GM19372 (cell line): Measurements from ENCODE around the gene TCF12.
"Not testable (repeated sequence)": the region's sequence is repeated elsewhere in the genome, so short reads cannot be mapped to it uniquely, and the experiment has no call there.

Experiments used
- ATAC-seq: cut with Tn5 transposase; IDR thresholded peaks from one replicate; pipeline ENCODE4 v1.9.1; 2021; ENCODE audit warnings: mild to moderate bottlenecking, low read depth, moderate library complexity; ENCODE audit not compliant: unreplicated experiment

The TCF12 gene

GRCh38 chr15:57012556-57012955, 94.1 kb downstream of the TCF12 start:
- no peak for ATAC-seq

DNA sequence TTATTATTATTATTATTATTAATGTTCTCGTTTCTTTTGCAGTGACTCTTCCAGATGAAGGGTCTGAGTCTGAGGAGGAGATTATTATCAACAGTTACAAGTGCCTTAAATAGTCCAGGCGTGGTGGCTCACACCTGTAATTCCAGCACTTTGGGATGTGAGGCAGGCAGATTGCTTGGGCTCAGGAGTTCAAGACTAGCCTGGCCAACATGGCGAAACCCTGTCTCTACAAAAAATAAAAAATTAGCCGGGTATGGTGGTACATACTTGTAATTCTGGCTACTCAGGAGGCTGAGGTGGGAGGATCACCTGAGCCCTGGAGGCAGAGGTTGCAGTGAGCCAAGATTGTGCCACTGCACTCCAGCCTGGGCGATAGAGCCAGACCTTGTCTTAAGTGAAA, 96.5 kb downstream of the TCF12 start:
- ATAC-seq: not testable (repeated sequence)

GRCh38 chr15:57015360-57015759, 96.9 kb downstream of the TCF12 start:
- ATAC-seq: no peak

- ATAC-seq: no peak
Measured at GRCh38 chr15:57015897-57016296, 97.5 kb downstream of the TCF12 start.

- no peak for ATAC-seq
Measured at GRCh38 chr15:57017024-57017423, 98.6 kb downstream of the TCF12 start.

DNA sequence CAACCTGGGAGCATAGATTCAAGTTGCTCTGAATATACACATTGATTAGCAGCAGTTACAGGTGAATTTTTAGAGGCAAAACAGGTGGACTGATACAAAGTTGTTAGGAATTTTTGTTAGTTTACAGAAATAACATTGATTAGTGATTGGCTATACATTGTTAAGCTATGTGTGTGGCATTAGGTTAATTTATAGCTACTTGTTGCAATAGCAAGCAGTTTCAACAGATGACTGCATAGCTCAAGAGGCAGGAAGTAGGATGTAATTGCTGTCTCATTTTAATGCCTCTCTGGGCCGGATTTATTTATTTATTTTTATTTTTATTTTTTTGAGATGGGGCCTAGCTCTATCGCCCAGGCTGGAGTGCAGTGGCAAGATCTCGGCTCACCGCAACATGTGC, 99.7 kb downstream of the TCF12 start:
- ATAC-seq: no peak

- no peak for ATAC-seq
Measured at GRCh38 chr15:57019496-57020160, 101.2 kb downstream of the TCF12 start.

GRCh38 chr15:57025264-57025926, 107.0 kb downstream of the TCF12 start:
- no peak for ATAC-seq

GRCh38 chr15:57026016-57026592, 107.7 kb downstream of the TCF12 start:
- ATAC-seq: no peak

GRCh38 chr15:57027596-57027995, 109.2 kb downstream of the TCF12 start:
- ATAC-seq: no peak

DNA sequence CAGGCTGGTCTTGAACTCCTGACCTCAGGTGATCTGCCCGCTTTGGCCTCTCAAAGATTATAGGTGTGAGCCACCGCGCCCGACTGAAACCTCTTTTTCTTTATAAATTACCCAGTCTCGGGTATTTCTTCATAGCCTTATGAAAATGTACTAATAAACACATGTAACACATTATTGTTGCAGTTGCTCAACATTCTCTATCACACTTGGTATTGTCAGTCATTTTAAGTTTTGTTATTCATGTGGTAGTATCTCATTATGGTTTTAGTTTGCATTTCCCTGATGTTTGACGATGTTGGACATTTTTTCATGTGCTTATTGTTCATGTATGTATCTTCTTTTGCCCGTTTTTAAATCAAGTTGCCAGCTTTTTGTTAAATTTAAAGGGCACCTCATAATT, 109.7 kb downstream of the TCF12 start:
- ATAC-seq: no peak

DNA sequence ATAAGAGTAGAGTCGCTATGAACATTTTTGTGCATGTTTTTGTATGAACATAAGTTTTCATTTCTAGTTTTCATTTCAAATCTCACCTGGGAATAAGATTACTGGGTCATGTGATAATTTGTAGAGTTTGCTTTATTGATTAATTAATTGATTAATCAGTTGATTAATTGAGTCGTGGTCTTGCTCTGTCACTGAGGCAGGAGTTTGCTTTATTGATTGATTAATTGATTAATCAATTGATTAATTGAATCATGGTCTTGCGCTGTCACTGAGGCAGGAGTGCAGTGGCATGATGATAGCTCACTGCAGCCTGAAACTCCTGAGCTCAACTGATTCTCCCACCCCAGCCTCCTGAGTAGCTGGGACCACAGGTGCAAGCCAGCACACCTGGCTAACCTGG, 111.6 kb downstream of the TCF12 start:
- no peak for ATAC-seq

GRCh38 chr15:57031082-57031481, 112.6 kb downstream of the TCF12 start:
- ATAC-seq: no peak

DNA sequence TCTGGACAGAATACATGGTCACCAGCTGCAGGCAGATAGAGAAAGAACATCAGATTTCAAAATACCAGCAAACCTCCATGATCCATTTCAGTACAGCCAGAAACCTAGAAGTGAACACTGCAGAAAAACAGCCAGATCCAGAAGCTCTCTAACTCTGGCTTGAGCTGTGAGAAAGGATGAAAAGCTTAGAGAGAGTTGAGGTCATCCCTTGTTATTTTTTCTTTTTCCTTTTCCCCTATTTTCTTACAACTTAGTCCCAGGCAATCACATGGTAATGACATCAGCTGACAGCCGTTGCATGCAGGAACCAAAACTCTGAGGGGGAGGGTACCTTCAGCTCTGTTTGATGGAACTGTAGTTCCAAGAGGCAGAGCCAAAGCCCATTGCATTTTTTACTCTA, 113.2 kb downstream of the TCF12 start:
- no peak for ATAC-seq

DNA sequence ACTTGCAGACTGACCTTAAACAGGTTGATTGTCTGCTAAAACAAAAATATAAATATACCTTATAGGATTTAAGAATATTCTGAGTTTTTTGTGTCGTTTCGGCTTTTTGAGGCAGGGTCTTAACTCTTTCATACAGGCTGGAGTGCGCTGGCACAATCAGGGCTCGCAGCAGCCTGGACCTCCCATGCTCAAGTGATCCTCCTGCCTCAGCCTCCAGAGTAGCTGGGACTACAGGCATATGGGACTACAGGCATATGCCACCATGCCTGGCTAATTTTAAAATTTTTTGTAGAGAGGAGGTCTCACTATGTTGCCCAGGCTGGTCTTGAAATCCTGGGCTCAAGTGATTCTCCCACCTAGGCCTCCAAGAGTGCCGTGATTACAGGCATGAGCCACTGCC, 113.9 kb downstream of the TCF12 start:
- ATAC-seq: no peak

DNA sequence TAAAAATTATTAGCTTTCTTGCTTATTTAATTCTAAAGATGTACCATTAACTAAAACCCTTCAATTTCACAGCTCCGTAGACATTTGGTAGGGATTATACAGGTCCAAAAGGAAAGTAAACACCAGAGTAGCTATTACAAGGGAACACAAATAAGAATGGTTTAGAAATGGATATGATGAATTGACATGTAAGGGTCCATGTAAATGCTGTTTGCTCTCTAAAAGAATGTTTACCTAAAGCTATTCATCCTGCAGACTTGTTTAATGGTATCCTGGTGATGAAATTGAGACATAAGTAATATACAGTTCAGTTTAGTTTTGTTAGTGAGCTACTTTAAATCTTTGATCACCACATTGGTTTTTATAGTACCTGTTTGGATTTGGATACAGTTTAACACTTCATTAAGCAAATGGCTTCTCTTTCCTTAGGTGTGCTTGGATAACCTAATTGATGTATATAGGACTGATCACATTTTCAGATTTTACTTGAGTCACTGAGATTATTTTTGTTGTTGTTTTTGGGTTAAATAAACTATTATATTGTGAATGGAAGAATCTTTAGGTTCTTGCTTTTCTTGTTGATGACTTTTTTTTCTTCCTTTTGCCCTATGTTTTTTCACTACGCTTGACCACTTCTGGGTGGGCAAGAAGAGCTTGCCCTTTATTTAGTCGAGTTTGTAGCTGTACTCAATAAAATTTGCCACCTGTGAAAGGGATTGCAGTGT, 115.4 kb downstream of the TCF12 start:
- no peak for ATAC-seq

DNA sequence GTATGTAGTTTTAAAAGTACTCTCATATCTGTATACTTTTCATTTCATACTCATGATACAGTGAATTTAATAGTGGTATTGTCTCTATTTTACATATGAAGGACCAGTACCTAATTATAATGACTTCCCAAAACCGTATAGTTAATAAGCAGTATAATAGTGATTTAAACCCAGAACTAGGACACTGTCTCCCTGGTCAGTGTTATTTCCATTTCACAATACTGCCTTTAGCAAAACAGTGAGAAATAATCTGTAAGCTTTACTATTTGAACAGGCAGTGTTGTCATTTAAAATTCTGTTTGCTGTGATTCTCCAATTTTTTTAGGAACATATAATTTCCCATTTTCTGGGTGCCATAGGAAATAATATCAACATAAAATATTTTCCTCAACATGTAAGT, 116.2 kb downstream of the TCF12 start:
- no peak for ATAC-seq

DNA sequence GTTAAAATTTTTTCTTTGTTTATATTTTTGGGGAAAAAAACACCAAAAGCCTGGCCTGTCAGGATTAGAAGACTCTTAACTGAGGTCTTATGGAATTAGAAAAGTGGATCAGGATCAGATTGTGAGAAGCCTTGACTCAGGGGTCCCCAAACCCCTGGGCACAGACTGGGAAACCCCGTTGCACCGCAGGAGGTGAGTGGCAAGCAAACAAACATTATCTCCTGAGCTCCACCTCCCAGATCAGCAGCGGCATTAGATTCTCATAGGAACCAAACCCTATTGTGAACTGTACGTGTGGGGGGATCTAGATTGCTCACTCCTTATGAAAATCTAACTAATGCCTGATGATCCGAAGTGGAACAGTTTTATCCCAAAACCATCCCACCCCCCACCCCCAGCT, 117.2 kb downstream of the TCF12 start:
- no peak for ATAC-seq

DNA sequence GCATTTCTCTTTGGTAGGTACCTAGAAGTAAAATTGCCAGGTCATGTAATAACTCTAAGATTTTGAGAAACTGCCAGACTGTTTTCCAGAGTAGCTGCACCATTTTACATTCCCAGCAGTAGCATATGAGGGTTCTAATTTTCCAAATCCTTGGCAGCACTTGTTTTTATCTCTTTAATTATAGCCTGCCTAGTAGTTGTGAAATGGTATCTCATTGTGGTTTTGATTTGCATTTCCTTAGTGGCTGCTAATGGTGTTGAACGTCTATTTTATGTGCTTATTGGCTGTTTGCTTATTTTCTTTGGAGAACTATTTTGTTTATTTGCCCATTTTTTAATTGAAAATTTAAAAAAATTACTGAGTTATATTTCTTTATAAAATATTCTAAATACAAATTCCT, 117.9 kb downstream of the TCF12 start:
- no peak for ATAC-seq

- no peak for ATAC-seq
Measured at GRCh38 chr15:57037548-57037947, 119.1 kb downstream of the TCF12 start.

DNA sequence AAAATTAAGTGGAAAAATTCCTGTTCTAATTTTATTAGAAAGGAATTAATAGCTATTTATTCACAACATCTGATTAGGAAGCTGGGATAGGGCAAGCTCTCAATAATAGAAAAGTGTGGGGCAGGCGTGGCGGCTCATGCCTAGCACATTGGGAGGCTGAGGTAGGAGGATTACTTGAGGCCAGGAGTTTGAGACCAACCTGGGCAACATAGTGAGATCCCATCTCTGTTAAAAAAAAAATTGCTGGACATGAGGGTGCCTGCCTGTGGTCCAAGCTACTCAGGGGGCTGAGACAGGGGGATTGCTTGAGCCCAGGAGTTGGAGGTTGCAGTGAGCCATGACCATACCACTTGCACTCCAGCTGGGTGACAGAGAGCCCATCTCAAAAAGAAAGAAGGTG, 119.6 kb downstream of the TCF12 start:
- ATAC-seq: no peak
